DND-41 (cell line): ENCODE data around the gene BRSK2.

Source experiments
- EZH2 ChIP-seq: IDR thresholded peaks from 3 replicates; pipeline ENCODE4 v1.6.1; 2012; ENCODE audit warnings: borderline replicate concordance, low read depth, mild to moderate bottlenecking, moderate library complexity, low read length, inconsistent platforms; ENCODE audit not compliant: severe bottlenecking
- TF ChIP-seq, protein P1 (sequence below): IDR thresholded peaks from 2 replicates; pipeline ENCODE4 v1.5.1; 2012; ENCODE audit warnings: borderline replicate concordance, low read length, moderate library complexity, mild to moderate bottlenecking; ENCODE audit not compliant: poor library complexity, severe bottlenecking; ENCODE audit errors: extremely low read depth

DNA sequence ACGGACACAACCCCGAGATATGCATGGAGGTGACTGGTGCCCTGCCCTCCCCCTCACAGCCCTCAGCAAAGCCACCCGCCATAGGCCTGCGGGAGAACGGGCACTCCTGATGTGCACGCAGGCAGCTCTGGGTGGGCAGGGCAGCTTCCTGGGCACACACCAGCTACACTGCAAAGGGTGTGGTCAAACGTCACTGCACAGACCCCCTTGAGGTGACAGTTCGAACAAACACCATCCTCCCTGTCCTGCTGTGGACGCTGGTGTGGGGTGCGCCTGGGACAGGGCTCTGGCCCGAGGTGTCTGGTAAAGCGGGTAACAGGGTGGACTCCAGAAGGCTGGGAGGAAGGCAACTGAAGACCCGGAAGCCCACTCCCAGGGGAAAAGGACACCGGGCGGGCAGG is 118.8 kb downstream of the BRSK2 start:
- TF ChIP-seq, protein P1, sequence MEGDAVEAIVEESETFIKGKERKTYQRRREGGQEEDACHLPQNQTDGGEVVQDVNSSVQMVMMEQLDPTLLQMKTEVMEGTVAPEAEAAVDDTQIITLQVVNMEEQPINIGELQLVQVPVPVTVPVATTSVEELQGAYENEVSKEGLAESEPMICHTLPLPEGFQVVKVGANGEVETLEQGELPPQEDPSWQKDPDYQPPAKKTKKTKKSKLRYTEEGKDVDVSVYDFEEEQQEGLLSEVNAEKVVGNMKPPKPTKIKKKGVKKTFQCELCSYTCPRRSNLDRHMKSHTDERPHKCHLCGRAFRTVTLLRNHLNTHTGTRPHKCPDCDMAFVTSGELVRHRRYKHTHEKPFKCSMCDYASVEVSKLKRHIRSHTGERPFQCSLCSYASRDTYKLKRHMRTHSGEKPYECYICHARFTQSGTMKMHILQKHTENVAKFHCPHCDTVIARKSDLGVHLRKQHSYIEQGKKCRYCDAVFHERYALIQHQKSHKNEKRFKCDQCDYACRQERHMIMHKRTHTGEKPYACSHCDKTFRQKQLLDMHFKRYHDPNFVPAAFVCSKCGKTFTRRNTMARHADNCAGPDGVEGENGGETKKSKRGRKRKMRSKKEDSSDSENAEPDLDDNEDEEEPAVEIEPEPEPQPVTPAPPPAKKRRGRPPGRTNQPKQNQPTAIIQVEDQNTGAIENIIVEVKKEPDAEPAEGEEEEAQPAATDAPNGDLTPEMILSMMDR = no peak
- no peak for TF ChIP-seq EZH2
